Activated CD4-positive, CD25-positive, alpha-beta regulatory T cell treated with anti-CD3 and anti-CD28 coated beads, Interleukin-2, amount 50 U/mL, for 16 hours (primary cell): ENCODE measurements around the gene CBL.

Source experiments
- DNase-seq: peaks from one replicate; pipeline ENCODE4 v3.0.0-alpha.2; 2020; ENCODE audit warnings: low read depth, low spot score

Gene CBL

DNA sequence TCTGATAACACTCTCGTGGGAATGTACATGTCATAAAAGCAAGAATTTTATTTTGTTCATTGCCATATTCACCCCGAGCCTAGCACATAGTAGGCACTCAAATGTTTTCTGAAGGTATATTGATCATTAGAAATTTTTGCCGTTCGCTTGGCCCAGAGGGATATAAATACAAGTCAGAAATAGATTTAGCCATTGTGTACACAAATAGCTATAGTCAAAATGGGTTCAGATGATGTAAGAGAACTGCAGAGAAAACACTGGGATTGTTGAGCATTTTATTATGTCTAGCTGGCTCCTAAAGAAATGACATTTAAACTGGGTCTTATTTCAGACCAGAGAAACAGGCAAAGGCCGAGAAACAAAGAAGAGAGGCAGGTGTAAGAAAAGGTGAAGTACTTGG, 61.5 kb downstream of the CBL start:
- DNase-seq, result no peak

DNA sequence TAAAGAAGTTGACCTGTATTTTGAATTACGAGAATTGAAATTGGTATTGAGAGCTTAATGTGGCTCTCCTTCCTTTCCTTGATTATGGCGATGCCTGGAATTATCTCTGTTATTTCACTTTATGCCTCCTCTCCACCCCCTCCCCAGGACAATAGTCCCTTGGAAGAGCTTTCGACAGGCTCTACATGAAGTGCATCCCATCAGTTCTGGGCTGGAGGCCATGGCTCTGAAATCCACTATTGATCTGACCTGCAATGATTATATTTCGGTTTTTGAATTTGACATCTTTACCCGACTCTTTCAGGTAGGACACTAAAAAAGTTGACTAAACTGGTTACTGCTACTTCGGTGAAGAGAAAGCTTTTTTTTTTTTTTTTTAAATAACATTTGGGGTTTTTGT, 67.6 kb downstream of the CBL start:
- DNase-seq, result no peak

DNA sequence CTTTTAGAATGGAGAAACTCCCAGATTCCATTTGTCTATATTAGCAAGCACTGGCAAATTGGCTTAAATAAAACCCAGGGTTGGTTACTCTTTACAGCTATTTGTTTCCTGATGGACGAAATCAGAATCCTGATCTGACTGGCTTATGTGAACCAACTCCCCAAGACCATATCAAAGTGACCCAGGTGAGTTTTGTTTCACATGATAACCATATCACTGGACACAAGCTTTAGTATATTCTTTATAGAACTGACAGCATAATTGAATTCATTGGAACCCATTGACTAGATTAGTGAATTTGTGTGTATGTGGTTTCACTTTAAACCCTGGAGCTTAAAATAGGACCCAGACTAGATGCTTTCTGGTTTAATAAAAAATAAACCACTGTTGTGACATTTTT, 71.5 kb downstream of the CBL start:
- DNase-seq, result no peak

DNA sequence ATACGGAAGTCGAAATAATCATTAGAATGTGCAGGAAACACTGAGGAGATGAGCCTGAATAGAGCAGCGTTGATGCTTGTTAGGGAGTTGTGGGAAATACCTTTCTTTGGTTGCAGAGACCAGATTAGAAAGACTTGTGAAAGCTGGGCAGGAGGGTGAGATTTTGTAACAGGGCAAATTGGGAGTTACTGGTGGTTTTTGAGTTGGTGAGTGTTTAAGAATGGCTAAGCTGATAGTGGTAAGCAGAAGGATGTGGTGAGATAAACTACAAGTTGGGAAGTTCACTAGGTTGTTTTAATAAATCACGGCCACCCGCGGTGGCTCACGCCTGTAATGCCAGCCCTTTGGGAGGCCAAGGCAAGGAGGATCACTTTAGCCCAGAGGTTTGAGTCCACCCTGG, 76.4 kb downstream of the CBL start:
- no peak for DNase-seq

DNA sequence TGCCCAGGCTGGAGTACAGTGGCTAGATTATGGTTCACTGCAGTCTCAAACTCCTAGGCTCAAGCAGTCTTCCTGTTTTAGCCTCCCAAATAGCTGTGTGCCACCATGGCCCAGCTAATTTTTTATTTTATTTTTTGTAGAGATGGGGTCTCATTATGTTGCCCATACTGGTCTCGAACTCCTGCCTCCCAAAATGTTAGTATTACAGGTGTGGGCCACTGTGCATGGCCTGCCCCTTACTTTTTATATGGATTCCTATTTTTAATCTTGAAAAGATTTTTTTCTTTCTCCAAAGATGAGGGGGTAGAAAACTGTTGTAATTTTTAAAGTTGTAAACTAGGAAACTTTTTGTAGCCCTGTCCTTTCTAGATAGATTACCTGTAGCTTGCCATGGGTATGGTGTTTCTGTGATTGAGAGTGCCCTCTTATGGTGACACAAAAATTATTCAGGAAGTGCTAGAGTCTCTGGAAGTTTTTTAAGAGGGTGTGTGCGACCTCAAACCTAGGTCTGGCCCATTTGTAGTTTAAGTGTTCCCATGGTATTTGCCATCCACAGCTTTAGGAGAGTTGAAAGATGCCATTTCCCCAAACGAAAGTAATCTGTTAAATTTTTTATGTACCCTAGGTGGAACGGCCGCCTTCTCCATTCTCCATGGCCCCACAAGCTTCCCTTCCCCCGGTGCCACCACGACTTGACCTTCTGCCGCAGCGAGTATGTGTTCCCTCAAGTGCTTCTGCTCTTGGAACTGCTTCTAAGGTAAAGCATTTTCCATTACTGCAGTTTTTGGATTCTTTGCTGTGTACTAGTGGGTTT, 78.4 kb downstream of the CBL start:
- DNase-seq, result no peak

DNA sequence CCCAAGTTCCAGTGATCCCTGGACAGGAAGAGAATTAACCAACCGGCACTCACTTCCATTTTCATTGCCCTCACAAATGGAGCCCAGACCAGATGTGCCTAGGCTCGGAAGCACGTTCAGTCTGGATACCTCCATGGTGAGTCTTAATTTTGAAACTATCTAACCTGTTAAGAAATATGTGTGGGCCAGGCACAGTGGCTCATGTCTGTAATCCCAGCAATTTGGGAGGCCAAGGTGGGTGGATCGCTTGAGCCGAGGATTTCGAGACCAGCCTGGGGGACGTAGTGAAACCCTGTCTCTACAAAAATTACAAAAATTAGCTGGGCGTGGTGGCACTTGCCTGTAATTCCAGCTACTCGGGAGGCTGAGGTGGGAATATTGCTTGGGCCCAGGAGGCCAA, 79.3 kb downstream of the CBL start:
- no peak for DNase-seq

DNA sequence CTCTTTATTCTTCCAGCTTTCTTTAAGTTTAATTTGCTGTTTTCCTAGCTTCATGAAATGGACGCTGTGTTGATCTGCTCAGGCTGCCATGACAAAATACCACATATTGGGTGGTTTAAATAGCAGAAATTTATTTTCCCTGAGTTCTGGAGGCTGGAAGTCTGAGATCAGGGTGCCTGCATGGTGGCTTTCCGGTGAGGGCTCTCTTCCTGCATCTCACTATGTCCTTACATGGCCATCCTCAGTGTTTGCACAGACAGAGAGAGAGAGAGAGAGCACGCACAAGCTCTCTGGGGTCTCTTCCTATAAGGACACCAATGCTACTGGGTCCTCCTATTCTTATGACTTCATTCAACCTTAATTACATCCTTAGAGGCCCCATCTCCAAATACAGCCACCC, 82.1 kb downstream of the CBL start:
- DNase-seq, result no peak

DNA sequence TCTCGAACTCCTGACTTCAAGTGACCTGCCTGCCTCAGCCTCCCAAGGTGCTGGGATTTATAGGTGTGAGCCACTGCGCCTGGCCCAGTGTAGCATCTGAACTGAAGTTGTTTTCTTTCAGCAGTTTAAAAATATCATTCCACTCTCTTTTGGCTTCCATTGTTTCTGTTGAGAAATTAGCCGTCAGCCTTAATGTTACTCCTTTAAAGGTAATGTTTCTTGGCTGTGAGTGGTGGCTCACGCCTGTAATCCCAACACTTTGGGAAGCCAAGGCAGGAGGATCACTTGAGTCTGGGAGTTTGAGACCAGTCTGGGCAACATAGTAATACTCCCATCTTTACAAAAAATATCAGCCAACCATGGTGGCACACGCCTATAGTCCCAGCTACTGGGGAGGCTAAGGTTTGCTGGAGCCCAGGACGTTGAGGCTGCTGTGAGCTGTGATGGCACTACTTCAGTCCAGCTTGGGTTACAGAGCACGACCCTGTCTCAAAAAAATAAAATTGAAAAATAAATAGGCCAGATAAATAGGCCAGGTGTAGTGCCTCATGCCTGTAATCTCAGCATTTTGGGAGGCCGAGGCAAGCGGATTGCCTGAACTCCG, 84.9 kb downstream of the CBL start:
- no peak for DNase-seq

DNA sequence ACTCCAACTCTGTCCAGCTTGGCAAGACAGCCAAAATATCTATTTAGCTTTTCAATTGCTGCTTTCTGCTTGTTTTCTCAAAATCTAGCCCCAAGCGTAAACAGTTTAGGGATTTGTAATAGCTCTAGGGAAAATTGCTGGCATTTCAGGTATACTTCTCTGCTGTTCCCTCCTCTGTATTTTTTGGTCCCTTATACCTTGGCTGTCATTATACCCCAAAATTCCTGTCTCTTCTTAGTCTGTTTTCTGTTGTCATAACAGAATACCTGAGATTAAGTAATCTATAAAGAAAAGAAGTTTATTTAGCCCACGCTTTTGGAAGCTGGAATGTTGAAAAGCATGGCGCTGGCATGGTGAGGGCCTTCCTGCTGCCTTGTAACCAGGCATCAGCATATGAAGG, 87.3 kb downstream of the CBL start:
- DNase-seq, result no peak

DNA sequence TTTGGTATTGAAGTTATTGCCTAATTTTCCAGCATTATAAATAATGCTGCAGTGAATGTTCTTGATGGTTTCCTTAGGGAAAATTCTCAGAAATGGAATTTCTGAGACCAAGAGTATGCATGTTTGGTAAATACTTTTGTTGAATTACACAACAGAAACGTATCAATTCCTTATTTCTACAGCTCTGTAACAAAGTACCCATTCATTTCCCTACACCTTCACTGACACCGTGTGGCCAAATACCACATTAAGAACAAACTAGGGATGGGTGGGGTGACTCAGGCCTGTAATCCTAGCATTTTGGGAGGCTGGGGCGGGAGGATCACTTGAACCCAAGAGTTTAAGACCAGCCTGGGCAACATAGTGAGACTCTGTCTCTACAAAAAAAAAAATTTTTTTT, 89.0 kb downstream of the CBL start:
- no peak for DNase-seq

DNA sequence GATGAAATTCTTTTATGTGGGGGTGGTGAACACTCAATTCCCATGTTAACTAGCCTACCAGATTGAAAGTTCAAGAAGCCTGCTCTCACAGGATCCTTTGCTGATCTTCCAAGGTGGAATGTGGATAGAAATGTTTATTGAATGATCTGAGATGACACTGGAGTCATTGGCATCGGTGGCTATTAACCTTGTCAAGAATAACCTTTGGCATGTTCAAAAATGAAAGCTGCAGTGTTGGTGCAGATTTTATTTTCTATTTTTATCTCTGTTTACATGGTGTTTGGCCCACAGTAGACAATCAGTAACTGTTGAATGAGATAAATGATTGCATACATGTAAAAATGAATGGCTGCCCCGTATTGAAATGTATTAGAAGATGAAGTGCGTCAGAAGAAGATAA, 91.8 kb downstream of the CBL start:
- no peak for DNase-seq

DNA sequence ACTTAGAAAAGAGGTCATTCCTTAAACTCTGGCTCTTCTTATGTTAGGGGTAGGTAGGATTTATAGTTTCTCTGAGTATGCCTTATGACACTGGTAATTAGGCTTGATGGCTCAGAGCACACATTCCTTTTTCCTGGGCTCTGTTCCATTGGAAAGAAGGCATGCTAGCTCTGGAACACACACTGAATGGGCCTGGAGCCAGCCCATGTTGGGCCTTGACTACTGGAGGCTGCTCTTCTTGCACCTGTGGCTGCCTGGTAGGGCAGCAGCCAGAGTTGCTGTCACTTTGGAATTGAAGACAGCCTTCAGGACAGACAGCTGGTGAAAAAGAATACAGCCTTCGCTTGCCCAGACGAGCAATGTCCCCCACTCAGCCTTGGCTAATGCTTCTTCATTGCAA, 92.6 kb downstream of the CBL start:
- DNase-seq, result no peak

DNA sequence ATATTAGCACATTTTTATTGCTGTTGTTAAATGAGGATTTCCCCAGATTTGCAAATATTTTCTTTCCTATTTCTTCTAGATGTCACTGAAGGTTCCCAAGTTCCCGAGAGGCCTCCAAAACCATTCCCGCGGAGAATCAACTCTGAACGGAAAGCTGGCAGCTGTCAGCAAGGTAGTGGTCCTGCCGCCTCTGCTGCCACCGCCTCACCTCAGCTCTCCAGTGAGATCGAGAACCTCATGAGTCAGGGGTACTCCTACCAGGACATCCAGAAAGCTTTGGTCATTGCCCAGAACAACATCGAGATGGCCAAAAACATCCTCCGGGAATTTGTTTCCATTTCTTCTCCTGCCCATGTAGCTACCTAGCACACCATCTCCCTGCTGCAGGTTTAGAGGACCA, 93.3 kb downstream of the CBL start:
- no peak for DNase-seq

DNA sequence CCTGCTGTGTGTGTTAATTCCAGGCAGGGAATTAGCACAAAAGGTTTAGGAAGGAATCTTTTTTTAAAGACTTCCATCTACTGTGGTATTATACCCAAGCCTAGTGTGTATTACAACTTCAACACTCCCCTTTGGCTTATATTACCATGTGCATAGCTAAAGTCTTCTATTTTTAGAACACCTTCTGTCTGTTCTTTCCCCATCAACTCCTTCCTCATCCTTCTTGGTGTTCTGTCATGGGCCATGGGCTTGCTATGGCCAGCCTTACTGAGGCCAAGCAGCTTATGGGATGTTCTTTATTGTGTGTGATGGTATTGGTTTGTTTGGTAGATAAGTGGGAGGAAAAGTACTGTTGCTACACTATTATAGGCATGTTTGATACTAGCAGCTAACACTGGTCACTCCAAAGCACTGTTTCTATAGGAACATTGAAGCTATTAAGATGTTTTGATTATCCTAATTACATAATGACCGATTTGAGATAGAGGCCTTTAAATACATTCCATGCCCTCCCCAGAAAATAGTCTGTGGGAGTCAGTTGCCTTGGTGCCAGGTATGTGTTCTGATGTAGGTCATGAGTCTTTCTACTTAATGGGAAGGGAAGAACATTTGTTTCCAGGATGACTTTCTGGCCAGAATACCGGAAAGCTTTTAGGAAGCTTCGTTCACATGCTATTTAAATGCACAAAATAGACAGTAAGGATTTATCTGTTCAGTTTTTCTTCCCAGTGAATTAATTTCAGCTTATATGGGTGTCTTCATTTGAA, 94.2 kb downstream of the CBL start:
- no peak for DNase-seq

DNA sequence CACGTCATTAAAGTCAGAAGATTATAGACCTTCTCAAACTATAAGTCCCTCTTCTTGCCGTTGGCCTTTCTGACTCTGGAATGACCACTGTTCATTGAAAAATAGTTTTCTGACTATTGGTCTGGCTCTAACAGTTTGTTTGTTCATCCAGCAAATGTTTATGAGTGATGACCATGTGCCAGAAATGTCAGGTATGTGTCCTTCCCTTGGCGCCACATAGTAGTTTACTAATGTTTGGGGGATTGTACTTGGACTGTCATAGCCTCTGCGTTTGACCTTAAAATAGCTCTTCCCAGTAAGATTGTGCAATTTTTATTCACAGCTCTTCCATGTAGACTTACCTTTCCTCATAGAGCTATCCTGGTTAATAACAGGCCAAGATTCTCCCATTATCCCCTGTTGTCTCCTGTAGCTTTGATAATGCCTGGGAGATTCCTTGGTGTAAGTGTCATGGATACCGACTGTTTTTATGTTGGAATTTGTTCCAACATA, 97.1 kb downstream of the CBL start:
- DNase-seq, result no peak

DNA sequence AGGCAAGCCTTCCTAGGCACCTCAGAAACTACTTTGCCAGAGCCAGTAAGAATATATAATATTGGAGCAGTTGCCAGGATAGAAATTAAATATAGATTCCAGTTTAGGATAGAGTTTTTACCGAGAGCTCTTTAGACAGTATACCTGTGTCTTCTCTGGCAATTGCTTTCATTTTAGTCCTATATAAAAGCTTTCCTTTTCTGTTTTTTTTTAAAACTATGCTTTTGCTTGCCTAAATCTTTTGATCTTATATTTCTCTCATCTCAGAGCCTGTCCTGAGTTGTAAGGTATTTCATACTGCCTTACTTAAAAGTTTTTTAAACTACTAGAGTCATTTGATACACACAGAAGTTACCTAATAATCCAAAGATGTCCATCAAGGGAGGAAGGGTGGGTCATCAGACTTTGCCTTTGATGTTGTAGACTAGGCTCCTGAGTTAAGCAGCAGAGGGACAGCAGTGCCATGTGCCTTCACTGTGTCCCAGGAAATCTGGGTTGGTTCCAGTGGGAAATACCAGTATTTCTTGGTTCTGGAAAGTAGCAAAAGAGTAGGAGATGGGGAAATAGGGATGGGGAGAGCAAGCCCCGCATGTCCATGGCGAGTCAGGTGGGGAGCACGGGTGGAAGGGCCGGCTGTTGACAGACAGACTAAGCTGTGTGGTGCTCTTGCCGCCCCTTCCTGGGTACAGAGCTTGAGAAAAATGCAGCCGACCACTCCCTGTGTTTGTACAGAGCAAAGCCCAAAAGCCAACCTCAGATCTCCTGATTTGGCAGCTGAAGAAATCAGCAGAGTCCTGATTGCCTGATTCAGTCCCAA, 99.6 kb downstream of the CBL start:
- DNase-seq, result no peak

DNA sequence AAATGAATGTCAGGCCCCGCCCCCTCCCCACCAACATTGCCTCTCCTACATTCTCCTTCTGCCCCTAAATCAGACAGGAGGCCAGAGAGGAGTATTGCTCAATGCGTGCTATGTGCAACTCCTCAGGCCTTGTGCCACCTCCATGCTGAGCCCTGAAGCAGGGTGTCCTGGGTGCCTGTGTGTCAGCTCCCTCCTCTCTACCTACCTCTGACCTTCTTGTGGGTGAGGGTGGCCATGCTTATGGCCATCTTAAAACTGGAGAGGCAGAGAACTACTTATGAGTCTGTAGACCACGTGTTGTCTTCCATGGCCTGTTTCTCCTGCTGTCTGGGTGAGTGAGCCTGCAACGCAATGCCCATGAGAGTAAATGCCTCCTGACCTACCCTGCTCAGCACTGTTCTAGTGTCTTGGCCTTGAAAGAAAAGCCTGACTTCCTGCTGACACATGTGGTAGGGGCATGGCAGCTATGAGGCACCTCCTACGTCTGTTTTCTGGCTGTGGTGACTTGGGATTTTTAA, 100.3 kb downstream of the CBL start:
- no peak for DNase-seq

DNA sequence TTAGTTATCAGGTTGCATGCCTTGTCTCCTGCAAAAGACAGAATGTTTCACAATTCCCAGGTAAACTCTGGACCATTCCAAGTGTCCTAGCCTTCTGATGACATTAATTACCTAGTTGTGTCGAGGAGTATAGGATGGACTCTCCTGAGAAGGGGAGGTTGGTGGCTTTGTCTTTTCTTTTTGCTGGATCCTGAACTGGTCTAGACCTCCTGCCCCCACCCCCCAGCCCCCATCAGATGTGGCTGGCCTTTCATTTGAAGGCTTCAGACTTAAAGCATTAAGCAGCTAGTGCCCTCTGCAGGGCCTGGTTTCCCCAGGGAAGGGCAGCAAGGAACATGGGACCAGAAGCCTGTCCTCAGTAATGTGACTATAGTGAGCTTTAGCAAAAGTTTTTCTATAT, 101.1 kb downstream of the CBL start:
- no peak for DNase-seq

DNA sequence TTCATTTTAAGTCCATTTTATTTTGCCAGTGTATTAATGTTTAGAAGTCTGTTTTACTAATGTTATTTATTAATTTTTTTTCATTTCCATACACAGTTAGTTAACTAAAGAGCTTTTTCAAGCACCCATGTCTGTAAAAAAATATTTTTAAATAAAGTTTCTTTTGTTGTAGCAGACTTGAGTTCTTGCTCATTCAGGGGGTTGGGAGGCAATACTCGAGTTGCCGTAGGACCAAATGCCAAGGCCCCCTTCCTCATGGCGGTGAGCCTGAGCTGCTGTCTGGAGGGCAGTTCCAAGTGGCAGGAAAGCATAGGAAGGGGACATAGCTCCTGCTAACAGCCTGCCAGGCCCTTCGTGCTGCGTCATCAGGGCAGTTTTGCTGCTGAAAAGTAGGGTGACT, 101.8 kb downstream of the CBL start:
- DNase-seq, result no peak

DNA sequence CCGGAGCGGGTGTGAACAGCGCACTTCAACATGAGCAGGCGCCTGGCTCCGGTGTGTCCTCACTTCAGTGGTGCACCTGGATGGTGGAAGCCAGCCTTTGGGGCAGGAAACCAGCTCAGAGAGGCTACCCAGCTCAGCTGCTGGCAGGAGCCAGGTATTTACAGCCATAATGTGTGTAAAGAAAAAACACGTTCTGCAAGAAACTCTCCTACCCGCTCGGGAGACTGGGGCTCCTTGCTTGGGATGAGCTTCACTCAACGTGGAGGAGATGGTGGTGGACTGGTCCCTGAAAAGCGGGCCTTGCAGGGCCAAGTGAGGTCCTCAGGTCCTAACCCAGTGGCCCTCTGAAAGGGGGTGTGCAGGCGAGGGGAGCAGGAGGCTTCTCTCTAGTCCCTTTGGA, 103.3 kb downstream of the CBL start:
- no peak for DNase-seq

DNA sequence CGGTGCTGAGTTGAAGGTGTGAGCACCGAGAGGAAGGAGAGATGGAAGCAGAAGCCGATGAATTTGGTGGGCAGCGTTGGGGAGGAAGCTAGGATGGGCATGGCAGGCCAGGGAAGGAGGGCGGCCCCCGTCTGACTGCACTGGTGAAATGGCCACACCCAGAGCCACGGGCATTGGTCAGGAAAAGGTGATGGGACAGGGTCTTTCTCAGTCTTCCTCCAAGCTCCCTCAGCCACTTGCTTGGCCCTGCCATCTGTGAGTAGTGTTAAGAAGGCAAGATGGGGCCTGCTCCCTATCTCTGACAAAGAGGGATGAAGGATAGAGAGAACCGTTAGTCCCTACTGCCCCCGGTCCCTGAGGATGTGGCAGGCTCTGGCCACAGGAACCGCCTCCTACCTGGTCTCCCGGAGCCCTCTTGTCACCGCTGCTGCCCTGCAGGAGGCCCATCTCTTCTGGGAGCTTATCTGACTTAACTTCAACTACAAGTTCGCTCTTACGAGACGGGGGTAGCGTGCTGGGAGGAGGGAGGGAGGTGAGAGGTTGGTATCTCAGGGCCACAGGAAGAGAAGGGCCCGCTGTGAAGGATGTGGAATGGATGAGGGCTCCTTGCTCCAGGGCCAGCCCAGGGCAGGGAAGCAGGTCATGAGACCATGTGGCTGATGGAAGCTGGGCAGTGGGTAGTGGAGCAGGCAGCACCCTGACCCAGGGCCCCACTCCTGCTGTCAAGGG, 104.0 kb downstream of the CBL start:
- DNase-seq, result no peak
